ENCODE data around the gene ZNF556.
"Not testable (repeated sequence)": the region's sequence is repeated elsewhere in the genome, so short reads cannot be mapped to it uniquely, and the experiment has no call there.

The ZNF556 gene

DNA sequence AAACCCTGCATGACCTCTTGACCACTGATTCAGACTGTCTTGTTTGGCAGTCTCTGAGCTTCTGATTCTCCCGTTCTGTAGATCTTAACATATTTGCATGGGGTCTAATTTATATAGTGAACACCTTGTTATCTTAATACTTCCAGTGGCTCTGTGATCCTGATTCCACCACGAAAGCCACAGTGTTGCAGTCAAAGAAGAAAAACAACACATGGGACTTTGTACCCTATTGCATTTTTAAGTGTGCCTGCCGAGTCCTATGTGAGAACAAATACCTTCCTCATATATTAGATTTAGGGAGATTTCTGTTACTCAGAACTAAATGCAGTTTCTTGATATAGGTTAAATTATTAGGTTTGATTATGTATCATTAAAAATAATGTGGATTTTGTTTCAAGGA, 12.3 kb upstream of the ZNF556 start:
- DNase-seq, result no peak

DNA sequence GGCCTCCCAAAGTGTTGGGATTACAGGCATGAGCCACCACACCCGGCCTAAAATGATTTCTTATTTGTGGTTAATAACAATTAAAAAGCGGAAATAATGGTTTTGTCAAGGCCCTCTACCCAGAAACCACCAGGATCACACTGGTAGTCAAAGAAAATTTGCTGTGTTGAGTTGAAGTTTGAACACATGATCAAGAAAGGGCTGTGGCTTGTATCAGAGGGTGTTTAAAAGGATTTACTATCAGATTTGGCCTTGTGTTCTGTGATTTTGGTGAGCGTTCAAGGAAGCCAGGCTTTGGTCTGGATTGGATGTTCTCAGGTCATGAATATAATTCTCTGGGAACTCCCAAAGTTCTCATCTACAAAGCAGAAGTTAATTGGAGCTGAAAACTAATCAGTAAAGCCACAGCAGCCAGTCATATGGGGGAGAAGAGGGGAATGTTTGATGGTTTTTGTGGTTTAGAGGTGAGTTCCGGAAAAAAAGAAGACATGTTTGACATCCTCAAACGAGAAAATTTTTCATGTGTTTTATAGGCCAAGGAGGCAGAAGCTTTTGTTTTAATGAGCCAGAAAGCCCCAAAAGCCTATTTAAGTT, 10.6 kb upstream of the ZNF556 start:
- DNase-seq, result no peak

DNA sequence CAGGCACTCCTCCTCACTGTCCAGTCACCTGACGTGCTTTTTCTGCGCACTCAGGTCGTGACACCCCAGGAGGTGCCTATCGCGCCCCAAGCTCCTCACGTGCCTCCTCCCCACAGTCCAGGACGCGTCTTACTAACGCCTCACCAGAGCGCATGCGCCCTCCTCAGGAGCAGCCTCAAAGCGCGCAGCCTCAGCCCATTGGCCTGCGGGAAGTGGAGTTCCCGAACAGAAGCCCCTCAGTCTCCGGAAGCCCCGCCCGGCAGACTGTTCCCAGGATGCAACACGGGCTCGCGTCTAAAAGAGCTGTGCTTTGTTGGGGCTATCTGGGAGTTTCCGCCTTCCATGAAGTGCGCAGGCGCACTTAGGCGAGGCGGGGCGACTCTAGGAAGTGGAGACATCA, 8.3 kb upstream of the ZNF556 start:
- DNase-seq, result no peak

DNA sequence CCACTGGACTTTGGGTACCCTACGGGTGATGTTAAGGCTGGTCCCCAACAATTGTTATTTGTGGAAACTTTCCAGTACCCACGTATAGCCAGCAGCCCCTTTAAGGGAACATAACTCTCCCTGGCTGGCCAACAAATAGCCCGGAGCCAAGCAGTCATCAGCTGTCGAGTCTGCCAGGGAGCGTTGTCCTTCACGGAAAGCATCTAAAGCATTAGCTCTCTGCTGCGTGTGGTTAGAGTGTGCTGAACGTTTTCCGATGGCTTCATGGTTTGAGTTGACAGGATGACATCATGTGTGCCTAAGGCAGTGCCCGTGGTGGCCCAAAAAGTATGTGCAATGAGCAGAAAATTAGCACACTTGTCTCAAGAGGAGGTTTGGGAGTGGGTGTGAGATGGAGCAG, 3.3 kb upstream of the ZNF556 start:
- no peak for DNase-seq

GRCh38 chr19:2865334-2866100, 1.6 kb upstream of the ZNF556 start:
- no peak for DNase-seq

- no peak for DNase-seq
These were observed 575 bp upstream of the ZNF556 start for GRCh38 chr19:2866495-2867024.

DNA sequence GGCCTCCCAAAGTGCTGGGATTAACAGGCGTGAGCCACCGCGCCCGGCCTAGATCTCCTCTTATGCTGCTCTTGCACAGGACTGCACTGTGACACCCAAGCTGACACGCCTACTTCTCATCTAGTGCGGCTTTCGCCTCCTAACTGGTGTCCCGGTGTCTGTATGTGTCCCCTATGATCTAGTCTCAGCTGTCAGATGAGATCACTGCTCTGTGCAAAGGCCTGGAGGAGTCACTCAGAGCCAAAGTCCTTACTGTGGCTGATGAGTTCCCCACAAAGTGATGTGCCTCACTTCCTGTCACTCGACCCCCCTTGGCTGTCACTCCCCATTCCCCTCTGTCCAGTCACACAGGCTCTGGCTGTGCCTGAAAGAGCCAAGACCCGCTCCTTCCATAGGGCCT, 2.5 kb downstream of the ZNF556 start:
- no peak for DNase-seq

- DNase-seq, result peak in 1 of 2 donors; percentile 23
These were observed 5.0 kb downstream of the ZNF556 start for GRCh38 chr19:2872175-2872574.

GRCh38 chr19:2877398-2878331, 10.5 kb downstream of the ZNF556 start:
- no peak for DNase-seq

- DNase-seq, result no peak
These were observed 16.7 kb downstream of the ZNF556 start for GRCh38 chr19:2883686-2884439.

GRCh38 chr19:2885736-2886135, 18.6 kb downstream of the ZNF556 start:
- no peak for DNase-seq

DNA sequence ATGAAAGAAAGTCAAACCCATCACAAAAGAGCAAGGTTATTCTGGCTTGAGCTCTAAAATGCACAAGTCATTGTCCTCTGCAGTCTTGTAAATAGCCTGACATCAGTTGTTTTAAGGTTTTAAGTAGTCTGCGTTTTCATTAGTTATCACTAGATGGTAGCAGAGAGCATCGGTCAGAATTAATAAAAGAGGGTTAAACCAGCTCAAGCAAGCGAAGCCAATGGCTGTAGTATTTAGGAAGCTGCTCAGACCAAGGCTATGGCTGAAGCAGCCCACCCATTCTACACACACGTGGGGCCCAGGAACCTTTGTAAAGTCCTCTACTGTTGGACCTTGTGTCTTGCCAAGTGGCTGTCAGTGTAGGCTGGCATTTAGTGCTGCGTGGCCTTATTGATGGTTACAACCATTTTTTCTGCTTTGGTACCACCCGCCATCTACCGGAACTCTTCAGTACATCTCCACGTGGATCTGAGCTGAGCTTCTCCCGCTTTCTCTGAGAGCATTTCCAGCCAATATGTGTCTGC, 20.3 kb downstream of the ZNF556 start:
- DNase-seq, result peak; percentile 34 to 79

GRCh38 chr19:2888731-2889224, 21.6 kb downstream of the ZNF556 start:
- DNase-seq, result no peak

GRCh38 chr19:2890531-2890930, 23.4 kb downstream of the ZNF556 start:
- not testable (repeated sequence) for DNase-seq

DNA sequence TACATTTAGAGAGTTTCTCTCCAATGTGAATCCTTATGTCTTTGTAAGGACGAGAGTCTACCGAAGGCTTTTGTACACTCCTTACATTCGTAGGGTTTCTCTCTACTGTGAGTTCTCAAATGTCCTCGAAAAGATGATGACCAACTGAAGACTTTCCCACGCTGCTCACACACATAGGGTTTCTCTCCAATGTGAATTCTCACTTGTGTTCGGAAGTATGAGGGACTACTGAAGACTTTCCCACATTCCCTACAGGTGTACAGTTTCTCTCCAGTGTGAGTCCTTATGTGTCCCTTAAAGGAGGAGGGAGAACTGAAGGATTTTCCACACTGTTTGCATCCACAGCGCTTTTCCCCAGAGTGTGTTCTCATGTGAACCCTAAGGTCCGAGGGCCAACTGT, 29.6 kb downstream of the ZNF556 start:
- no peak for DNase-seq

GRCh38 chr19:2900296-2901252, 33.4 kb downstream of the ZNF556 start, which contains the start of gene ZNF57:
TSS of gene ZNF57 (plus strand) at chr19:2900928. CDS start at chr19:2901046, 118 bp downstream.
- peak; percentile 99 for DNase-seq

DNA sequence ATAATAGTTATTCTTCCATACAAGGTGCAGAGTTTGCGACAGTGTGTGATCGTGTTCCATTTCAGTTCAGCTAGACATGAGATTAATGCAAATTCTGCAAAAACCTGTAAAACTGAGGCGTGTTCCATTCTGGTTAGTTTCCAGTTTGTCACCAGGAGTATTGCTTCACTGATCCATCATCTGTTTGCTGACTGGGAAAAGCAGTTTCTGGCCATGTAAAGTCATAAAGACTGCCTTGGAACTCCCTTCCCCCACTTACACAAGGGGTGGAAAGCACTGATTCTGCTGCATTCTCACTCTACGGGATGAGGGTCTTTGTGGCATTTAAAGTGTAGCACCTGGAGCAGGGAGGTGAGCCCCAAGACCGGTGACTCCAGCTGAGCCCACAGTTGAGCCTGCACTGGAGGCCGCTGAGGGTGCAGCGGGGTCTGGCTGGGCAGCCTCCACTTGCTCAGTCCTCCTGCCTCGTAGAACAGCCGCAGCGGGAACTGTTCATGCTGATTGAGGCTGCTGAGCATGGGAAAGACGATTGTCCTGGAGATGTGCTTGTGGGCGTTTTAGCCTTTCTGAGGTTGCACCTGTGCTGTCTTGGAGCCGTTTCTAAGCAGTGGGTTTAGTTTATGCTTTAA, 35.6 kb downstream of the ZNF556 start:
- DNase-seq, result no peak

DNA sequence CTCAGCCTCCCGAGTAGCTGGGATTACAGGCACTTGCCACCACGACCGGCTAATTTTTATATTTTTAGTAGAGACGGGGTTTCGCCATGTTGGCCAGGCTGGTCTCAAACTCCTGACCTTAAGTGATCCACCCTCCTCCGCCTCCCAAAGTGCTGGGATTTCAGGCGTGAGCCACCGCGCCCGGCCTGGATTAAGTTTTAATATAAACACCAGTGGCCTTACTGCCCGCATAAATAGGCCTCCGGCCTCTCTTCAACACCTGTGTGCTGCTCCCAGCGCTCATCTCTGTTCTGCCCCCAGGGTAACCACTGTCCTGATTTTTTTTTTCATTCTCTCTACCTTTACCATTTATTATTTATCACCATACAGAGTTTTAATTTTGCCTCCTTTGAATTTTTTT, 36.2 kb downstream of the ZNF556 start:
- not testable (repeated sequence) for DNase-seq

GRCh38 chr19:2905918-2906519, 38.9 kb downstream of the ZNF556 start:
- no peak for DNase-seq
